Activated CD4-positive, alpha-beta T cell treated with anti-CD3 and anti-CD28 coated beads for 48 hours (primary cell): ENCODE results near the gene ATE1.

Experiments
- DNase-seq: peaks from one replicate; pipeline ENCODE4 v3.0.0-alpha.2; 2020

Gene ATE1

GRCh38 chr10:121864653-121865052 lies 63.2 kb downstream of the ATE1 start:
- no peak for DNase-seq

DNA sequence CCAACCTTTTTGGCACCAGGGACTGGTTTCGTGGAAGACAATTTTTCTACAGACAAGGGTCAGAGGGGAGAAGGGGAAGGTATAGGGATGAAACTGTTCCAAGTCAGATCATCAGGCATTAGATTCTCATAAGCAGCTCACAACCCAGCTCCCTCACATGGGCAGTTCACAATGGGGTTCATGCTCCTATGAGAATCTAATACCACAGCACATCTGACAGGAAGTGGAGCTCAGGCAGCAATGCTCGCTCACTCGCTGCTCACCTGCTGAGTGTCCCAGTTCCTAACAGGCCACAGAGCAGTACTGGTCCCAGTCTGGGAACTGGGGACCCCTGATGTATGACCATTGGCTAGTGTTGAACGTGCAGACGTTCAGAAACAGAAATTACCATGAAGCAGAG lies 63.7 kb downstream of the ATE1 start:
- DNase-seq, result no peak

- DNase-seq, result no peak
Observed at GRCh38 chr10:121862649-121863048, 65.2 kb downstream of the ATE1 start.

DNA sequence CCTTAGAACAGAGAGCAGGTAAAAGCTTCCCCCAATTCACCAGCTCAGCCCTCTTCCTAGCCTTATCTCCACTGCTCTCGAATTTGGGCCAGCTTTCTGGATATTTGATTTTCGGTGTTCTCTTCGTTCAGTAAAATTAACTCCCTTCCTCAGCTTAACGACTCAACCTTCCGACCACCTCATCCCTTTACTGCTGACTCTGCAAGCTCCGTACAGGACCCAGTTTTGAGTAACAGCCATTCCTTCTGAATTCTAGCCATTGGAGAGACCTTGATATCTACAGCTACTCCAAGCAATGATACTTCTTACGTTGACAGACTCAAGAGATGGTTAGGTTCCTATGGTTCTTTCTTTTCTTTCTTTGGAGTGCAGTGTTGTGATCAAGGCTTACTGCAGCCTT lies 65.8 kb downstream of the ATE1 start:
- DNase-seq, result no peak

GRCh38 chr10:121860810-121861209 lies 67.0 kb downstream of the ATE1 start:
- DNase-seq, result no peak

GRCh38 chr10:121854809-121855445 lies 72.9 kb downstream of the ATE1 start:
- DNase-seq, result no peak

DNA sequence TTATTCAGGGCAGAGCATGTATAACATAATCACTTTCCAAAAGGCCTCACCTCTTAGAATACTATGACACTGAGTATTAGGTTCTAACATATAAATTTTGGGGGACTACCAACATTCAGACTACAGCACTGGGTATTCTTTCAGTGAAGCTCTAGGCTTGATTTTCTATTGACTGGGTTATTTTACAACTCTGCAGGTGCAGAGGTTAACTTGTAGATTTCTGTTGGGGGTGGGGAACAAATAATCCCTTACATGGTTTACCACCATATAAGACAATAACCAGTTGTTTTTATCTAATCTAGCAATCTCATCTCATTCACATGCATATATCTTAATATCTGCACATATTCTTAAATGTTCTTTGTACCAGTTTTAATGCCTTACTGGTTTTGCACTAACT lies 73.9 kb downstream of the ATE1 start:
- DNase-seq, result no peak

DNA sequence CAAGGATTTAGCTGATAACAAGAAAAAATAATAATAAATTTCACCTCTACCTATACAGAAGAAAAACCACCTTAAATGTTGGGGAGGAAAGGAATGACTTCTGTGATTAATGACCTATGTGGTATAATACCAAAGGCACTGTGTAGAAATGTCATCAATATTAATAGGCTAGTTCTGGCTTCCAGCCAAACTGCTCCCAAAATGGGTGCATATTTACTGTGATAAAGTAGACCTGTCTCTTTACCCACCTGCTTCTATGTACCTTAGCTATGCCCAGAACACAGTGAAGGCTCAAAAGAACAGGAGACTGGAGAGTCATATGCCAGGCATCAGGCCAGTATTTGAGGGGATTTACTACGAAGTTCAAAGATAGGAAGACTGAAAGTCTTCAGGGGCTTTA lies 76.0 kb downstream of the ATE1 start:
- DNase-seq, result no peak

DNA sequence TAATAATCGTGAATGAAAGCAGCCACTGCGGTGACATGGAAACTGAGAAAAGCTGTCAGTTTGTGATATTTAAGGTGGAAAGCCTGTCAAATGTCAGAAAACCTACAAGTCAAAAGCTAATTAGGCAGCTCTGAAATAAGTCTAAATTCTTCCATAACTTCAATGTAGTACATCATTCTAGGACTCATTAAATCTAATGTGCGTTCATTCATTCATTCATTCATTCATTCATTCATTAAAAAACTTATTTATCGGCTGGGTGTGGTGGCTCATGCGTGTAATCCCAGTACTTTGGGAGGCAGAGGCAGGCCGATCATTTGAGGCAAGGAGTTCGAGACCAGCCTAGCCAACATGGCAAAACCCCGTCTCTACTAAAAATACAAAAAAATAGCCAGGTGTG lies 79.7 kb downstream of the ATE1 start:
- DNase-seq, result no peak

- no peak for DNase-seq
Observed at GRCh38 chr10:121846555-121846954, 81.3 kb downstream of the ATE1 start.

GRCh38 chr10:121845044-121845784 lies 82.6 kb downstream of the ATE1 start:
- peak; percentile 8 for DNase-seq

DNA sequence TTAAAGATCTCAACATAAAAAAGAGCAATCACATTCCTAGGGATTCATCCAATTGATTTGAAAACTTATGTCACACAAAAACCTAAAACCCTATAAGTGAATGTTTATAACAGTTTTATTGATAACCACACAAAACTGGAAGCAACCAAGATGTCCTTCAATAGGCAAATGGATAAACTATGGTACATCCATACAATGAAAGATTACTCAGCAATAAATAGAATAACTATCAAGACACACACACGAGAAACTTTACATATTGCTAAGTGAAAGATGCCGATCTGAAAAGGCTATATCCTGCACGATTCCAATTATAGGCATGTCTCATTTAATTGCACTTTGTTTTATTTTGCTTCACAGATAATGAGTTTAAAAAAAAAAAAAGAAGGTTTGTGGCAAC lies 83.3 kb downstream of the ATE1 start:
- no peak for DNase-seq

DNA sequence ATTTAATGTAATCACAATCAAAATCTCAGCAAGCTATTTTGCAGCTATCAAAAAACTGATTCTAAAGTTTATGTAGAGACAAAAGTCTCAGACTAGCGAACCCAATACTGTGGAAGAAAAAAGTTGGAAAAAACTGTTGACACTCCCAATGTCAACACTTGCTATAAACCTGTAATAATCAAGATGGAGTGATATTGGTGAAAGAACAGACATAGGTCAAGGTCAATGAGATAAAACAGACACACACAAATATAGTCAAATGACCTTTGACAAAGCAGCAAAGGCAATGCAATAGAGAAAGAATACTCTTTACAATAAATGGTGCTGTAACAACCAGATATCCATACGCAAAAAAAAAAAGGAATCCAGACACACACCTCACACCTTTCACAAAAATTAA lies 84.5 kb downstream of the ATE1 start:
- DNase-seq, result no peak

DNA sequence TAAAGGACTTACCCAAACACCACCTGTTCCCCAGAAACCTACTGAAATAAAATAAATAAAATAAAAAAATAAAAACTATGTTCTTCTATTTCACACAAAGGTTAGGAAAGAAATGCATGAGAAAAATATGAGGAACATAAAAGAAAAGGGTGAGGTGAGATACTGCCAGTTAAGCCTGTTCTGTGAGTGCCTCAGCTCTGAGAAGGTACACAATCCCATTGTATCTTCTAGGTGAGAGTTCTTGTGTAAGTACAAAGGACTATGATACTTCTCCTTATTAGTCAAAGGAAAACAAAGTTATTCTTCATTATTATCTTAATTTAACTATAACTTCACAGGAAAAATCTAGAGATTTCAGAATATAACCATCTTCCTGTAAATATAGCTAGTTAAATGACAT lies 86.0 kb downstream of the ATE1 start:
- DNase-seq, result no peak

DNA sequence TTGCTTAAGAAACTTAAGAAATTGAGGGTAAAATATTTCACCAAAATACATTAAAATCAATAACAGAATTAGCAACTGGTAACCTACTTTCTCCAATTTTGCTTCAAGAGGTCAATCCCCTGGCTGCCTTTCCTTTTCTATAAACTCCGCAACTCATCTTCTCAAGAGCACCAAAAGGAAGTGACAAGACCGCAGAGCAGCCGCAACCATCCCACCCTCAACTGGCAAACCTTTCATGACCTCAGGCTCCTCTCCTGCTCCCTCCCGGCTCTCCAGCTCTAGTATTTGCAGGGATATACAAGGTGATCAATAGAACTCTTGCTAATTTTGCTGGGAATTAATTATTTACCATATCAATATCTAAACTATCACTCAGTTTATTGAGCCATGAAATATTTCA lies 88.9 kb downstream of the ATE1 start:
- DNase-seq, result no peak

GRCh38 chr10:121838149-121838548 lies 89.7 kb downstream of the ATE1 start:
- no peak for DNase-seq

DNA sequence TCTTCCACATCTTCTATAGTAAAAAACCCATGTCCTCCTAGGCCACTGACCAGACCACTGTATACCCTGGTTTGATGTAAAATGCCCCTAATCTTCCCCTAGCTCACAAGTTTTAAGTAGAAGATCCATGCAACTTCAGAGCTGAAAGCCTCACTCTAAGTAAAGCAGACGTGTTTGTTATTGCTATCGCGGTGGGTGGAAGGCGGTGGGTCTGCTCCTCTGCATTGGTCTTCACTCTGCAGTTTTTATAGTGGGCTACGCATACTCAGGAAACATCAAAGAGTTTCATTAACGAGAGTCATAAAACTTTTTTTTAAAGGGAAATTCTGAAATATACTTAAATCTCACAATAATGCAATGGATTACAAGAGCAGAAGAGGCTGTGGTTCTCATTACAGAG lies 91.7 kb downstream of the ATE1 start:
- DNase-seq, result no peak

DNA sequence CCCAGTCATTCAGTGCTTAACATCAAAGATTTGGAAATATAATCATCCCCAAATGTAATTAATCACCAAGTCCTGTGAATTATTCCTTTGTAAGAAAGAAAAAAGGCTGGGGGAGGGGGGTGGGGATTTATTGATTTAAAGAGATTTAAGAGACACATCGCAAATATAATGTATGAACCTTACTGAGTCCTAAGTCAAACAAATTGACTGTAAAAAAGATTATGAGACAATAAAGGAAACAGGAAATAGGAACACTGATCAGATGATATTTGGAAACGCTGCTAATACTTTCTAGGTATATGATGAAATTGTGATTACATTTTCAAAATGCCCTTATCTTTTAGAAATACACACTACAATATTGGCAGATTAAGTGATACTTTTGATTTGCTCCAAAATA lies 92.5 kb downstream of the ATE1 start:
- DNase-seq, result no peak

DNA sequence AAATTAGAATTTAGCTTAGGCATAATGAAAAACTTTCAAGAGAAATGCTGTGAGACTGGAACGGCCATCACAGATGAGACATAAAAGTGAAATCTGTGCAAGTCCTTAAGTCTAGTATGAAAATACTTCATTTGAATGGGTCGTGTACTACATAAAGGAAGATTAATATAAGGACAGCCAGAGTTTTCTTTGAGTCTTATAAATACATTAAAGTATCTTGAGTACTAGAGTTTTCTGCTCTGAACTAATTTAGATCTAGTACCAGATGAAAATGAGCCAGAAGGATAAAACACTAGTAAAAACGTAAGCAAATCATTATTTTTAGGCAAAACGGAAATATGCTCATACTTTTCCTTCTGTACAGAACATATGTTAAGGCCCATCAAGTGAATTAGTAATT lies 93.1 kb downstream of the ATE1 start:
- no peak for DNase-seq

DNA sequence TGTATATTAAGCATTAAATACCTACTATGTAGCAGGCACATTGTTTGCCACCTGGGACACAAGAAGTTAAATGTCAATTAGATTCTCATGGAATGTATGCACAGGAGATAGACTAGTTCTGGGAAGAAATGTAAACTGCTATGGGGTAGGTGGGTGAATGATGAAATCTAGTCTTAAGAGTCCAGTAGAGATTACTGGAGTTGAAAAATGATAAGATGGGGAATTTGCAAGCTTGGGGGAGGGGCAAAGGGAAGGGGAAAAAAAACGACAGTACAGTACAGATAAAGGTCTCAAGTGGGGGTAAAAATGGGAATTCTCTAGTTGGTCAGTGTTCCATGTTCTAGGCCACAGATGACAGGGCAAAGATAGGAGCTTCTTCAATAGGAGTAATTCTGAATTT lies 94.4 kb downstream of the ATE1 start:
- no peak for DNase-seq

GRCh38 chr10:121832647-121833046 lies 95.2 kb downstream of the ATE1 start:
- DNase-seq, result no peak

DNA sequence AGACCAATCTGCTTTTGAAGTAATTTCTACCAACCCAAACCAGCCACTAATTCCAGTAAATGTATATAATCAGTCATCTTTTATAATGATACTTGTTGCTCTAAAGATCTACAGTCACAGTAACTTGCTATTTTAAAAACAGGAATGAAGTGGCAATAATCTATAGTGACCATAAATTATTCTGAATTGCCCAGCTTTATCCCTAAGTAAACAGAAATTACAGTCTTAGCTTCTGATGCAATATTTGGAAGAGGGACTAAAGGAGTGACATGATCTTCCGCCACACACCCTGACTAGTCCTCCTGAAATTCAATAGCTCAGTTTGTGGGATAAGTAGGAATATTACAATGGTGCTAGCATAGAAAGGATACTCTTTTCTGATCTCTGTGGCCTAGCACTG lies 96.1 kb downstream of the ATE1 start:
- DNase-seq, result no peak

GRCh38 chr10:121831237-121831636 lies 96.6 kb downstream of the ATE1 start:
- no peak for DNase-seq

DNA sequence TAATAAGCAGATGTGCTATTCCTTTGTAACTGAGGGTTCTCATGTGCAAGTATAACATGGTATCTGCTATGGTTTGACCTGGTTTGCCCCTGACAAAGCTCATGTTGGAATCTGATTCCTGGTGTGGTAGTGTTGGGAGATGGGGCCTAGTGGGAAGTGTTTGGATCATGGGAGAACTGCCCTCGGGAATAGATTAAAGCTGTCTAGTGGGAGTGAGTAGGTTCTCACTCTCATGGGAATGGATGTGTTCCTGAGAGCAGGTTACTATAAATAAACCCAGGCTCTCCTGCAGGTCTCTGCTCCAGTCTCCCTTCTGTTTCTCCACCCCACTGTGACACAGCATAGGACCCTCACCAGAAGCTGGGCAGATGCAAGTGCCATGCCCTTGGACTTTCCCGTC lies 97.7 kb downstream of the ATE1 start:
- no peak for DNase-seq

DNA sequence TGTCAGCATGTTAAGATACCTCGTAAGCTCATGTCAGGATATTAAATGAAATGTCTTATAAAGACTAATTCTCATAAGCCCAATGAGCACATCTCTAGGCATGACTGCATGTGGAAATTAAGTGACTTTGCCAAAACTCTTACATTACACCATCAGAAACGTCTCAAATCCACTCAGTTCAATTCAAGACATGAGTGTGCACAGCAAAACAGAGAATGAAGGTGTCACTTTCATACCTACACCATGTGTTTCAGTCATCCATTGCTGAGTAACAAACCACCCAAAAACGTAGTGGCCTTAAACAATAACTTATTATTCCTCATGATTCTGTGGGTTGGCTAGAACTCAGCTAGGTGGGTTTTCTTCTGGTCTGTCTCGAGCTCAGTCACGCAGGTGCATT lies 99.8 kb downstream of the ATE1 start:
- DNase-seq, result no peak
